Measurements from ENCODE around the gene TBCD.
"Not testable (repeated sequence)": the region's sequence is repeated elsewhere in the genome, so short reads cannot be mapped to it uniquely, and the experiment has no call there.

DNA sequence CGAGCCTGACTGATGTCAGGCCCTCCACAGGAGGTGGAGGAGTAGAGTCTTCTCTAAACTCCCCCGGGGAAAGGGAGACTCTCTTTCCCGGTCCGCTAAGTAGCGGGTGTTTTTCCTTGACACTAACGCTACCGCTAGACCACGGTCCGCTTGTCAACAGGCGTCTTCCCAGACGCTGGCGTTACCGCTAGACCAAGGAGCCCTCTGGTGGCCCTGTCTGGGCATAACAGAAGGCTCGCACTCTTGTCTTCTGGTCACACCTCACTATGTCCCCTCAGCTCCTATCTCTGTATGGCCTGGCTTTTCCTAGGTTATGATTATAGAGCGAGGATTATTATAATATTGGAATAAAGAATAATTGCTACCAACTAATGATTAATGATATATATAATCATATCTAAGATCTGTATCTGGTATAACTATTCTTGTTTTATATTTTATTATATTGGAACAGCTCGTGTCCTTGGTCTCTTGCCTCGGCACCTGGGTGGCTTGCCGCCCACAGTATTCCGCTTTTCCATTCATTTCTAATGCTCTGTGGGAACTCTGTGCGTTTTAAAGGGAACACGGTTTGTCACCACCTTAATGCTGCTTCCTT is 26.0 kb downstream of the TBCD start:
- TF ChIP-seq, protein P1, sequence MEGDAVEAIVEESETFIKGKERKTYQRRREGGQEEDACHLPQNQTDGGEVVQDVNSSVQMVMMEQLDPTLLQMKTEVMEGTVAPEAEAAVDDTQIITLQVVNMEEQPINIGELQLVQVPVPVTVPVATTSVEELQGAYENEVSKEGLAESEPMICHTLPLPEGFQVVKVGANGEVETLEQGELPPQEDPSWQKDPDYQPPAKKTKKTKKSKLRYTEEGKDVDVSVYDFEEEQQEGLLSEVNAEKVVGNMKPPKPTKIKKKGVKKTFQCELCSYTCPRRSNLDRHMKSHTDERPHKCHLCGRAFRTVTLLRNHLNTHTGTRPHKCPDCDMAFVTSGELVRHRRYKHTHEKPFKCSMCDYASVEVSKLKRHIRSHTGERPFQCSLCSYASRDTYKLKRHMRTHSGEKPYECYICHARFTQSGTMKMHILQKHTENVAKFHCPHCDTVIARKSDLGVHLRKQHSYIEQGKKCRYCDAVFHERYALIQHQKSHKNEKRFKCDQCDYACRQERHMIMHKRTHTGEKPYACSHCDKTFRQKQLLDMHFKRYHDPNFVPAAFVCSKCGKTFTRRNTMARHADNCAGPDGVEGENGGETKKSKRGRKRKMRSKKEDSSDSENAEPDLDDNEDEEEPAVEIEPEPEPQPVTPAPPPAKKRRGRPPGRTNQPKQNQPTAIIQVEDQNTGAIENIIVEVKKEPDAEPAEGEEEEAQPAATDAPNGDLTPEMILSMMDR (conservative IDR thresholded peaks at IDR 0.05 in 1 of 2, IDR thresholded peaks at IDR 0.05 in 1 of 2; ENCODE audit: low read depth in 1 of 2, low read length in 2 of 2) = peak in 1 of 2 donors; percentile 16
- not testable (repeated sequence) for TF ChIP-seq EZH2 (IDR thresholded peaks at IDR 0.05; ENCODE audit: low read length, missing control alignments)

Measured in fibroblast of lung (primary cell).